HCT116 (cell line): ENCODE results near the gene CCDC71. TPM values are rescaled to one million over a fixed set of nuclear protein-coding genes. Genes with fewer than 3 reads are reported as not detected.

Experiments used
- ATAC-seq: fragments of 200-7000 bp; cut with Tn5 transposase; 2 replicates; pipeline ENCODE4 v1.9.1; 2020; ENCODE audit warnings: mild to moderate bottlenecking, moderate library complexity
- BruUV-seq: library from RNA; stranded (reverse); fragments of 400-500 nt; replicated peaks from 2 replicates; lab custom pipeline; 2021; lab: Mats Ljungman, UMichigan
- CTCF ChIA-PET: fragments of 300-600 bp; sonication (Branson Sonifier 250); formaldehyde crosslinking; loops from one replicate; lab custom pipeline; 2021; ENCODE audit warnings: antibody characterized with exemption; lab: Charles Lee
- POLR2A ChIA-PET: fragments of 300-600, 350-600 bp; sonication (Branson Sonifier 250); formaldehyde crosslinking; loops from one replicate; lab custom pipeline; 2021; ENCODE audit warnings: antibody characterized with exemption; lab: Charles Lee
- RAD21 ChIA-PET, 2 experiments: fragments of 300-600 bp; sonication (Branson Sonifier 250); formaldehyde crosslinking; loops; one replicate each; lab custom pipeline; 2023; ENCODE audit warnings: low total read pairs in 2 of 2; ENCODE audit not compliant: uncharacterized antibody in 2 of 2, unreplicated experiment in 2 of 2, low non-redundant PET in 1 of 2; lab: Charles Lee
- DNase-seq: peaks from one replicate; pipeline ENCODE4 v3.0.0-alpha.2; 2010; ENCODE audit warnings: low read depth, low spot score
- H2AFZ ChIP-seq: fragments of 200-600 bp; shearing (Covaris generic), sonication (generic); 2 replicates; pipeline ENCODE4 v1.6.1; 2017; ENCODE audit warnings: low read depth, mixed run types, mixed read lengths, antibody characterized with exemption, low read length; ENCODE audit not compliant: poor library complexity, severe bottlenecking
- H3K27ac ChIP-seq: 2 replicates; pipeline ENCODE4 v1.5.1; 2012; ENCODE audit warnings: low read depth, low read length
- H3K27me3 ChIP-seq: fragments of 200-600 bp; sonication (generic); 2 replicates; pipeline ENCODE4 v1.6.1; 2016; ENCODE audit warnings: mixed run types, low read length, mixed read lengths; ENCODE audit not compliant: insufficient read depth
- H3K36me3 ChIP-seq, 2 experiments: fragments of 200-500 bp in 1 of 2; fragments of 200-600 bp in 1 of 2; sonication (Bioruptor generic) in 1 of 2; sonication (generic) in 1 of 2; 2 replicates each; pipeline versions ENCODE4 v1.5.1 to v1.6.1; 2014 to 2016; ENCODE audit warnings: low read length in 2 of 2, inconsistent platforms in 1 of 2, mixed read lengths in 1 of 2, mixed run types in 1 of 2; ENCODE audit not compliant: insufficient read depth in 2 of 2, control insufficient read depth in 1 of 2
- H3K4me1 ChIP-seq, 2 experiments: fragments of 200-600 bp in 1 of 2; sonication (generic) in 1 of 2; 2 replicates each; pipeline versions ENCODE4 v1.5.1 to v1.6.1; 2012 to 2017; ENCODE audit warnings: low read length in 2 of 2, inconsistent platforms in 1 of 2, mild to moderate bottlenecking in 1 of 2, mixed read lengths in 1 of 2, mixed run types in 1 of 2, moderate library complexity in 1 of 2; ENCODE audit not compliant: insufficient read depth in 2 of 2, control insufficient read depth in 1 of 2
- H3K4me2 ChIP-seq: fragments of 200-600 bp; sonication (generic); 2 replicates; pipeline ENCODE4 v1.6.1; 2017; ENCODE audit warnings: mixed run types, low read length, mixed read lengths
- H3K4me3 ChIP-seq, 2 experiments: fragments of 200-600 bp in 1 of 2; sonication (generic) in 1 of 2; replicated peaks in 1 of 2; 2 replicates each; pipeline ENCODE4 v1.5.1; 2011 to 2016; ENCODE audit warnings: low read length in 2 of 2, control low read depth in 1 of 2, low read depth in 1 of 2, mild to moderate bottlenecking in 1 of 2, mixed read lengths in 1 of 2, mixed run types in 1 of 2
- H3K79me2 ChIP-seq: fragments of 200-600 bp; sonication (generic); 2 replicates; pipeline ENCODE4 v1.6.1; 2017; ENCODE audit warnings: mild to moderate bottlenecking, mixed run types, low read length, moderate library complexity, mixed read lengths; ENCODE audit not compliant: insufficient read depth
- H3K9ac ChIP-seq: fragments of 200-600 bp; sonication (generic); 2 replicates; pipeline ENCODE4 v1.6.1; 2016; ENCODE audit warnings: low read length, mixed read lengths
- H3K9me2 ChIP-seq: fragments of 200-600 bp; sonication (generic), shearing (Covaris generic); 2 replicates; pipeline ENCODE4 v1.6.1; 2017; ENCODE audit warnings: mixed run types, mild to moderate bottlenecking, moderate library complexity; ENCODE audit not compliant: insufficient read depth
- H3K9me3 ChIP-seq, 2 experiments: fragments of 200-500 bp in 1 of 2; fragments of 200-600 bp in 1 of 2; sonication (Bioruptor generic) in 1 of 2; sonication (generic) in 1 of 2; 2 replicates each; pipeline ENCODE4 v1.6.1; 2014 to 2017; ENCODE audit warnings: low read length in 2 of 2, mixed read lengths in 2 of 2, inconsistent platforms in 1 of 2, low read depth in 1 of 2, mild to moderate bottlenecking in 1 of 2, mixed run types in 1 of 2, moderate library complexity in 1 of 2; ENCODE audit not compliant: control insufficient read depth in 1 of 2, insufficient read depth in 1 of 2
- H4K20me1 ChIP-seq: fragments of 200-600 bp; sonication (generic), shearing (Covaris generic); 2 replicates; pipeline ENCODE4 v1.6.1; 2017; ENCODE audit warnings: mixed run types, mild to moderate bottlenecking, moderate library complexity; ENCODE audit not compliant: insufficient read depth
- ELF1 ChIP-seq: IDR thresholded peaks from 2 replicates; pipeline ENCODE4 v1.6.1; 2012; ENCODE audit warnings: low read depth, borderline replicate concordance
- EZH2 ChIP-seq: fragments of 200-600 bp; sonication (generic); IDR thresholded peaks from 2 replicates; pipeline ENCODE4 v1.6.1; 2017; ENCODE audit warnings: antibody characterized with exemption, mixed run types
- EZH2phosphoT487 ChIP-seq: fragments of 200-600 bp; IDR thresholded peaks from 2 replicates; pipeline ENCODE4 v1.6.1; 2018; ENCODE audit warnings: antibody characterized with exemption, borderline replicate concordance
- FOSL1 ChIP-seq: IDR thresholded peaks from 2 replicates; pipeline ENCODE4 v1.6.1; 2012; ENCODE audit warnings: low read depth
- POLR2A ChIP-seq: IDR thresholded peaks from 2 replicates; pipeline ENCODE4 v1.7.0; 2011; ENCODE audit warnings: borderline replicate concordance; ENCODE audit not compliant: insufficient read depth, insufficient read length; ENCODE audit errors: extremely low read depth
- RAD21 ChIP-seq: IDR thresholded peaks from 2 replicates; pipeline ENCODE4 v1.6.1; 2012; ENCODE audit warnings: low read depth, mild to moderate bottlenecking
- SIN3A ChIP-seq: IDR thresholded peaks from 2 replicates; pipeline ENCODE4 v1.6.1; 2012; ENCODE audit warnings: low read depth
- SP1 ChIP-seq: IDR thresholded peaks from 2 replicates; pipeline ENCODE4 v1.6.1; 2012; ENCODE audit warnings: low read depth
- SRF ChIP-seq: IDR thresholded peaks from 2 replicates; pipeline ENCODE4 v1.6.1; 2012; ENCODE audit warnings: low read depth
- TCF7L2 ChIP-seq: IDR thresholded peaks from 2 replicates; pipeline ENCODE4 v1.7.0; 2011; ENCODE audit warnings: borderline replicate concordance, inconsistent platforms; ENCODE audit not compliant: insufficient read depth, insufficient read length; ENCODE audit errors: extremely low read depth
- YY1 ChIP-seq: IDR thresholded peaks from 2 replicates; pipeline ENCODE4 v1.6.1; 2011; ENCODE audit warnings: low read length, low read depth, moderate library complexity, mild to moderate bottlenecking; ENCODE audit not compliant: insufficient replicate concordance; ENCODE audit errors: extremely low read depth
- ZNF274 ChIP-seq: fragments of 200-500 bp; sonication (Bioruptor generic); IDR thresholded peaks from 2 replicates; pipeline ENCODE4 v1.6.1; 2014; ENCODE audit warnings: mild to moderate bottlenecking, low read depth, low read length, inconsistent platforms
- intact Hi-C: fragments of 100-400 bp; cut with micrococcal nuclease; formaldehyde crosslinking; loops from 2 replicates; pipeline ENCODE4 v1.10.0; 2022
- total RNA-seq: library from RNA; stranded (reverse); gene quantifications from one replicate; pipeline ENCODE4 v1.2.1, GENCODE V29; 2021; ENCODE audit not compliant: unreplicated experiment
- TF ChIP-seq, protein P1 (sequence below): IDR thresholded peaks from 2 replicates; pipeline ENCODE4 v1.6.1; 2011; ENCODE audit warnings: mild to moderate bottlenecking, low read length, moderate library complexity; ENCODE audit not compliant: insufficient replicate concordance; ENCODE audit errors: extremely low read depth
- TF ChIP-seq, protein P2 (sequence below): IDR thresholded peaks from 2 replicates; pipeline ENCODE4 v1.6.1; 2012
- TF ChIP-seq, protein P3 (sequence below): IDR thresholded peaks from 2 replicates; pipeline ENCODE4 v1.6.1; 2012; ENCODE audit warnings: low read depth
- TF ChIP-seq, protein P4 (sequence below), 3 experiments: fragments of 200-600 bp in 1 of 3; sonication (generic) in 1 of 3; IDR thresholded peaks in 2 of 3; conservative IDR thresholded peaks in 1 of 3; 2 replicates each; pipeline ENCODE4 v1.5.1; 2012 to 2017; ENCODE audit warnings: low read depth in 2 of 3, low read length in 2 of 3, antibody characterized with exemption in 1 of 3, borderline replicate concordance in 1 of 3, control low read depth in 1 of 3, mild to moderate bottlenecking in 1 of 3, mixed read lengths in 1 of 3, mixed run types in 1 of 3, moderate library complexity in 1 of 3; ENCODE audit not compliant: insufficient read depth in 1 of 3
- TF ChIP-seq, protein P5 (sequence below): IDR thresholded peaks from 2 replicates; pipeline ENCODE4 v1.6.1; 2012

CCDC71 gene
- total RNA-seq, 1 experiment from 2014 or later = 32.8 TPM

DNA sequence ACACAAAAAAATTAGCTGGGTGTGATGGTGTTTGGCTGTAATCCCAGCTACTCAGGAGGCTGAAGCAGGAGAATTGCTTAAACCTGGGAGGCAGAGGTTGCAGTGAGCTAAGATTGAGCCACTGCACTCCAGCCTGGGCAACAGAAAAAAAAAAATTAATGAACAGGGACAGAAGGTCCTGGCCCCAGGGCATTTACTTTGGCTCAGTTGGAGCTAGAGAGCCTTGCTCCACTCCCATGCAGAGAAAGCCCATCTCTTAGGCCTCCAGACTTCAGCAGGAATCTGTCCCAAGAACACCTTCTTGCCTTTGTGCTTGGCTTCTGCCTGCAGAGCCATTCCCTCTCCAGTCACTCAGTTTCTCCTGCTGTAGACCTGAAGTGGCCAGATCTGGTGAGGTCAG, 14.0 kb upstream of the CCDC71 start (continued):
- TF ChIP-seq EZH2phosphoT487 = no peak

DNA sequence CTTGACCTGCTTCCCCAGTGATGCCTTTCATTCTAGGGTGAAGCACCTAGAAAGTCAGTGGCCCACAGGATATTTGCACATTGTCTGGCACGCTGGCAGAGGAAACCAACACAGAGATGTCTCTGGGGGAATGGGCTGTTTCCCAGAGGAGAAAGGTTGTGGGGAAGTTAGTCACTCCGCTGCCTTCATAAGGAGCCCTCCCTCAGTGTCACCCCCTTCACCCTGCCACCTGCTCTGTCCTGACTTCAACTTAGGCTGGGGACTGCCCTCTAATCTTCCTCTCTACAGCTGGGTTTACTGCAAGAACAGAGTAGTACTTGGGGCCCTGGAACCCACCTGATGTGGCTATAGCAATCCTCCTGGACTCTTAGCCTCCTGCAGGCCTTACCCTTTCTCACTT, 10.9 kb upstream of the CCDC71 start:
- Histone ChIP-seq H3K9me3 (no peaks in the 10 kb centered on the region), H2AFZ (no peak overlapping the region), H3K36me3 (no peaks in the 10 kb centered on the region), H3K27ac (no peak overlapping the region), H3K27me3 (no peaks in the 10 kb centered on the region), H3K9ac (no peak overlapping the region), H3K4me2 (no peak overlapping the region), H3K4me3 (no peak overlapping the region), H3K79me2 (no peaks in the 10 kb centered on the region), H3K9me2 (no peaks in the 10 kb centered on the region), H3K4me1 (peaks cover 9 to 14% of the 10 kb centered on the region in 2 experiments; a peak in 3 of 4 replicates), H4K20me1 (no peaks in the 10 kb centered on the region)
- POLR2A ChIA-PET = no interaction called here
- CTCF ChIA-PET = no interaction called here
- RAD21 ChIA-PET = no interaction called here
- intact Hi-C loops = no loop called here
- DNase-seq (no peak), ATAC-seq (no peak)
- no peak for TF ChIP-seq FOSL1
- no peak for TF ChIP-seq ELF1
- no peak for TF ChIP-seq SRF
- no peak for TF ChIP-seq YY1
- TF ChIP-seq, protein P1, sequence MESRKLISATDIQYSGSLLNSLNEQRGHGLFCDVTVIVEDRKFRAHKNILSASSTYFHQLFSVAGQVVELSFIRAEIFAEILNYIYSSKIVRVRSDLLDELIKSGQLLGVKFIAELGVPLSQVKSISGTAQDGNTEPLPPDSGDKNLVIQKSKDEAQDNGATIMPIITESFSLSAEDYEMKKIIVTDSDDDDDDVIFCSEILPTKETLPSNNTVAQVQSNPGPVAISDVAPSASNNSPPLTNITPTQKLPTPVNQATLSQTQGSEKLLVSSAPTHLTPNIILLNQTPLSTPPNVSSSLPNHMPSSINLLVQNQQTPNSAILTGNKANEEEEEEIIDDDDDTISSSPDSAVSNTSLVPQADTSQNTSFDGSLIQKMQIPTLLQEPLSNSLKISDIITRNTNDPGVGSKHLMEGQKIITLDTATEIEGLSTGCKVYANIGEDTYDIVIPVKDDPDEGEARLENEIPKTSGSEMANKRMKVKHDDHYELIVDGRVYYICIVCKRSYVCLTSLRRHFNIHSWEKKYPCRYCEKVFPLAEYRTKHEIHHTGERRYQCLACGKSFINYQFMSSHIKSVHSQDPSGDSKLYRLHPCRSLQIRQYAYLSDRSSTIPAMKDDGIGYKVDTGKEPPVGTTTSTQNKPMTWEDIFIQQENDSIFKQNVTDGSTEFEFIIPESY = no peak
- TF ChIP-seq EZH2 = no peak
- TF ChIP-seq ZNF274 = no peak
- no peak for TF ChIP-seq EZH2phosphoT487
- TF ChIP-seq SIN3A = no peak
- TF ChIP-seq, protein P2, sequence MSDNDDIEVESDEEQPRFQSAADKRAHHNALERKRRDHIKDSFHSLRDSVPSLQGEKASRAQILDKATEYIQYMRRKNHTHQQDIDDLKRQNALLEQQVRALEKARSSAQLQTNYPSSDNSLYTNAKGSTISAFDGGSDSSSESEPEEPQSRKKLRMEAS = no peak
- TF ChIP-seq SP1 = no peak
- TF ChIP-seq, protein P3, sequence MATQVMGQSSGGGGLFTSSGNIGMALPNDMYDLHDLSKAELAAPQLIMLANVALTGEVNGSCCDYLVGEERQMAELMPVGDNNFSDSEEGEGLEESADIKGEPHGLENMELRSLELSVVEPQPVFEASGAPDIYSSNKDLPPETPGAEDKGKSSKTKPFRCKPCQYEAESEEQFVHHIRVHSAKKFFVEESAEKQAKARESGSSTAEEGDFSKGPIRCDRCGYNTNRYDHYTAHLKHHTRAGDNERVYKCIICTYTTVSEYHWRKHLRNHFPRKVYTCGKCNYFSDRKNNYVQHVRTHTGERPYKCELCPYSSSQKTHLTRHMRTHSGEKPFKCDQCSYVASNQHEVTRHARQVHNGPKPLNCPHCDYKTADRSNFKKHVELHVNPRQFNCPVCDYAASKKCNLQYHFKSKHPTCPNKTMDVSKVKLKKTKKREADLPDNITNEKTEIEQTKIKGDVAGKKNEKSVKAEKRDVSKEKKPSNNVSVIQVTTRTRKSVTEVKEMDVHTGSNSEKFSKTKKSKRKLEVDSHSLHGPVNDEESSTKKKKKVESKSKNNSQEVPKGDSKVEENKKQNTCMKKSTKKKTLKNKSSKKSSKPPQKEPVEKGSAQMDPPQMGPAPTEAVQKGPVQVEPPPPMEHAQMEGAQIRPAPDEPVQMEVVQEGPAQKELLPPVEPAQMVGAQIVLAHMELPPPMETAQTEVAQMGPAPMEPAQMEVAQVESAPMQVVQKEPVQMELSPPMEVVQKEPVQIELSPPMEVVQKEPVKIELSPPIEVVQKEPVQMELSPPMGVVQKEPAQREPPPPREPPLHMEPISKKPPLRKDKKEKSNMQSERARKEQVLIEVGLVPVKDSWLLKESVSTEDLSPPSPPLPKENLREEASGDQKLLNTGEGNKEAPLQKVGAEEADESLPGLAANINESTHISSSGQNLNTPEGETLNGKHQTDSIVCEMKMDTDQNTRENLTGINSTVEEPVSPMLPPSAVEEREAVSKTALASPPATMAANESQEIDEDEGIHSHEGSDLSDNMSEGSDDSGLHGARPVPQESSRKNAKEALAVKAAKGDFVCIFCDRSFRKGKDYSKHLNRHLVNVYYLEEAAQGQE = no peak
- TF ChIP-seq RAD21 = no peak
- TF ChIP-seq, protein P4, sequence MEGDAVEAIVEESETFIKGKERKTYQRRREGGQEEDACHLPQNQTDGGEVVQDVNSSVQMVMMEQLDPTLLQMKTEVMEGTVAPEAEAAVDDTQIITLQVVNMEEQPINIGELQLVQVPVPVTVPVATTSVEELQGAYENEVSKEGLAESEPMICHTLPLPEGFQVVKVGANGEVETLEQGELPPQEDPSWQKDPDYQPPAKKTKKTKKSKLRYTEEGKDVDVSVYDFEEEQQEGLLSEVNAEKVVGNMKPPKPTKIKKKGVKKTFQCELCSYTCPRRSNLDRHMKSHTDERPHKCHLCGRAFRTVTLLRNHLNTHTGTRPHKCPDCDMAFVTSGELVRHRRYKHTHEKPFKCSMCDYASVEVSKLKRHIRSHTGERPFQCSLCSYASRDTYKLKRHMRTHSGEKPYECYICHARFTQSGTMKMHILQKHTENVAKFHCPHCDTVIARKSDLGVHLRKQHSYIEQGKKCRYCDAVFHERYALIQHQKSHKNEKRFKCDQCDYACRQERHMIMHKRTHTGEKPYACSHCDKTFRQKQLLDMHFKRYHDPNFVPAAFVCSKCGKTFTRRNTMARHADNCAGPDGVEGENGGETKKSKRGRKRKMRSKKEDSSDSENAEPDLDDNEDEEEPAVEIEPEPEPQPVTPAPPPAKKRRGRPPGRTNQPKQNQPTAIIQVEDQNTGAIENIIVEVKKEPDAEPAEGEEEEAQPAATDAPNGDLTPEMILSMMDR (IDR thresholded peaks at IDR 0.05 in 2 of 3, conservative IDR thresholded peaks at IDR 0.05 in 1 of 3; ENCODE audit: borderline replicate concordance in 1 of 3, insufficient read depth in 1 of 3, low read depth in 2 of 3, low read length in 2 of 3) = no peak
- TF ChIP-seq, protein P5, sequence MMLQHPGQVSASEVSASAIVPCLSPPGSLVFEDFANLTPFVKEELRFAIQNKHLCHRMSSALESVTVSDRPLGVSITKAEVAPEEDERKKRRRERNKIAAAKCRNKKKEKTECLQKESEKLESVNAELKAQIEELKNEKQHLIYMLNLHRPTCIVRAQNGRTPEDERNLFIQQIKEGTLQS = no peak
- no peak for TF ChIP-seq POLR2A
- no peak for TF ChIP-seq TCF7L2
- BruUV-seq = no TSS peak
